CD14-positive monocyte (primary cell): ENCODE results near the gene BICD1. TPM values are rescaled to one million over a fixed set of nuclear protein-coding genes. Genes with fewer than 3 reads are reported as not detected.

Experiments used
- DNase-seq, 3 donors: peaks; one replicate each; pipeline ENCODE4 v3.0.0-alpha.2; 2011 to 2022
- H2AFZ ChIP-seq: 2 replicates; pipeline ENCODE4 v1.6.0; 2012; ENCODE audit warnings: mild to moderate bottlenecking, low read depth, low read length, inconsistent platforms; ENCODE audit not compliant: insufficient read depth, poor library complexity, severe bottlenecking
- H3K27ac ChIP-seq, 2 donors: 1 replicate in 1 of 2; 2 replicates in 1 of 2; pipeline ENCODE4 v1.5.1; 2012 to 2013; ENCODE audit warnings: low read length in 2 of 2, control low read depth in 1 of 2, inconsistent platforms in 1 of 2, low read depth in 1 of 2, mild to moderate bottlenecking in 1 of 2
- H3K27me3 ChIP-seq, 2 donors: one replicate each; pipeline versions ENCODE4 v1.6.0 to v1.6.1; 2011 to 2013; ENCODE audit warnings: low read length in 2 of 2; ENCODE audit not compliant: control insufficient read depth in 2 of 2, insufficient read depth in 2 of 2
- H3K36me3 ChIP-seq, 2 donors: replicated peaks in 1 of 2; 1 replicate in 1 of 2; 2 replicates in 1 of 2; pipeline versions ENCODE4 v1.5.1 to v1.6.1; 2012 to 2013; ENCODE audit warnings: low read length in 2 of 2, control low read depth in 1 of 2, inconsistent platforms in 1 of 2, mild to moderate bottlenecking in 1 of 2; ENCODE audit not compliant: insufficient read depth in 2 of 2, control insufficient read depth in 1 of 2
- H3K4me1 ChIP-seq, 2 donors: 1 replicate in 1 of 2; 2 replicates in 1 of 2; pipeline versions ENCODE4 v1.5.1 to v1.6.1; 2012 to 2013; ENCODE audit warnings: low read length in 2 of 2, control low read depth in 1 of 2, inconsistent platforms in 1 of 2, mild to moderate bottlenecking in 1 of 2, moderate library complexity in 1 of 2; ENCODE audit not compliant: insufficient read depth in 2 of 2, control insufficient read depth in 1 of 2
- H3K4me2 ChIP-seq: replicated peaks from 2 replicates; pipeline ENCODE3; 2012; ENCODE audit warnings: low read length, moderate library complexity, mild to moderate bottlenecking; ENCODE audit not compliant: poor library complexity, severe bottlenecking; ENCODE audit errors: extremely low read depth
- H3K4me3 ChIP-seq, 3 experiments: fragments of 200-600 bp in 1 of 3; sonication (generic) in 1 of 3; replicated peaks in 1 of 3; 1 replicate in 2 of 3; 2 replicates in 1 of 3; pipeline ENCODE4 v1.5.1; 2011 to 2013; ENCODE audit warnings: low read length in 3 of 3, mild to moderate bottlenecking in 3 of 3, control low read depth in 2 of 3, low read depth in 2 of 3, inconsistent platforms in 1 of 3, moderate library complexity in 1 of 3
- H3K79me2 ChIP-seq: 2 replicates; pipeline ENCODE4 v1.6.0; 2012; ENCODE audit warnings: mild to moderate bottlenecking, control low read depth, inconsistent platforms, low read length, moderate library complexity; ENCODE audit not compliant: insufficient read depth
- H3K9ac ChIP-seq: 2 replicates; pipeline ENCODE4 v1.6.0; 2017; ENCODE audit warnings: low read length, mild to moderate bottlenecking; ENCODE audit not compliant: insufficient read depth, poor library complexity, severe bottlenecking
- H3K9me3 ChIP-seq, 2 donors: replicated peaks in 1 of 2; 1 replicate in 1 of 2; 2 replicates in 1 of 2; pipeline versions ENCODE4 v1.5.1 to v1.6.1; 2012 to 2013; ENCODE audit warnings: low read length in 2 of 2, control low read depth in 1 of 2; ENCODE audit not compliant: control insufficient read depth in 1 of 2, insufficient read depth in 1 of 2
- H4K20me1 ChIP-seq: 2 replicates; pipeline ENCODE4 v1.6.0; 2012; ENCODE audit warnings: mild to moderate bottlenecking, low read length, control low read depth, moderate library complexity; ENCODE audit not compliant: insufficient read depth
- H3K27ac Mint-ChIP-seq, 7 donors: one replicate each; pipeline ENCODE4 v1.8.0; 2020; ENCODE audit warnings: mild to moderate bottlenecking in 7 of 7, mixed read lengths in 7 of 7, moderate library complexity in 6 of 7, inconsistent platforms in 2 of 7
- H3K27me3 Mint-ChIP-seq, 3 donors: one replicate each; pipeline ENCODE4 v1.8.0; 2021 to 2022; ENCODE audit warnings: low read depth in 3 of 3, mild to moderate bottlenecking in 3 of 3, mixed read lengths in 3 of 3, moderate library complexity in 3 of 3, inconsistent platforms in 1 of 3
- H3K36me3 Mint-ChIP-seq, 2 donors: one replicate each; pipeline ENCODE4 v1.8.0; 2020; ENCODE audit warnings: mixed read lengths in 2 of 2, inconsistent platforms in 1 of 2, mild to moderate bottlenecking in 1 of 2
- H3K4me1 Mint-ChIP-seq: one replicate; pipeline ENCODE4 v1.8.0; 2020; ENCODE audit warnings: mild to moderate bottlenecking, mixed read lengths
- H3K4me3 Mint-ChIP-seq, 2 donors: one replicate each; pipeline ENCODE4 v1.8.0; 2020; ENCODE audit warnings: mild to moderate bottlenecking in 2 of 2, mixed read lengths in 2 of 2, moderate library complexity in 1 of 2
- H3K9me3 Mint-ChIP-seq, 7 donors: one replicate each; pipeline ENCODE4 v1.8.0; 2020 to 2022; ENCODE audit warnings: mixed read lengths in 7 of 7, mild to moderate bottlenecking in 6 of 7, moderate library complexity in 6 of 7, inconsistent platforms in 2 of 7
- CTCF ChIP-seq: fragments of 200-600 bp; IDR thresholded peaks from one replicate; pipeline ENCODE4 v1.8.0; 2022; ENCODE audit warnings: antibody characterized with exemption, mild to moderate bottlenecking
- WGBS: methylation state at CpG from one replicate; pipeline ENCODE4 v1.1.5; 2013; ENCODE audit warnings: missing lambda C conversion rate; ENCODE audit not compliant: insufficient coverage; 5-methylcytosine and 5-hydroxymethylcytosine counted together
- intact Hi-C, 2 donors: fragments of 100-400 bp; cut with micrococcal nuclease; formaldehyde crosslinking; loops; one replicate each; pipeline versions ENCODE4 v1.15.0 to v1.15.1; 2023
- polyA plus RNA-seq, 3 donors: library from polyadenylated mRNA; depleted of rRNA in 1 of 3; unstranded in 2 of 3; stranded (reverse) in 1 of 3; fragments of 300-500 nt in 2 of 3; fragments of >200 nt in 1 of 3; fragmentation: Illumina TruSeq in 2 of 3; gene quantifications; 1 replicate in 2 of 3; 2 replicates in 1 of 3; pipeline ENCODE4 v1.2.3, GENCODE V29; 2012 to 2021

The BICD1 gene
- polyA plus RNA-seq, 3 donors = 0.55 to 2.1 (median 1.6) TPM

GRCh38 chr12:32390572-32391219 lies 284.0 kb downstream of the BICD1 start:
- H3K27ac Mint-ChIP-seq = peak overlapping the region in 1 of 7 donors; percentile 45
- H3K27me3 Mint-ChIP-seq = peaks cover 0 to 18% (median 7%) of the 10 kb centered on the region in 3 donors
- H3K4me3 Mint-ChIP-seq = peak overlapping the region; percentile 76 to 89
- no peaks in the 10 kb centered on the region for H3K36me3 Mint-ChIP-seq
- peak overlapping the region; percentile 91 for H2AFZ ChIP-seq
- intact Hi-C loops = no loop called here
- H3K4me1 ChIP-seq = peaks cover 4 to 15% of the 10 kb centered on the region in 2 donors
- no peak for TF ChIP-seq CTCF
- peak overlapping the region; percentile 68 for H3K4me2 ChIP-seq
- peaks cover 0 to 8% of the 10 kb centered on the region in 2 donors for H3K9me3 ChIP-seq
- H3K4me3 ChIP-seq = peak overlapping the region in 2 of 3 experiments; percentile 21 to 71
- DNase-seq = peak in 1 of 3 donors; percentile 19
- H3K9ac ChIP-seq = peak overlapping the region; percentile 59
- H3K79me2 ChIP-seq = no peaks in the 10 kb centered on the region
- peaks cover 5 to 14% (median 10%) of the 10 kb centered on the region in 7 donors for H3K9me3 Mint-ChIP-seq
- H3K27me3 ChIP-seq = no peaks in the 10 kb centered on the region
- 20% methylated on average over 38 of the region's 47 CpGs for WGBS
- no peaks in the 10 kb centered on the region for H3K36me3 ChIP-seq
- H4K20me1 ChIP-seq = no peaks in the 10 kb centered on the region
- no peak overlapping the region for H3K27ac ChIP-seq
- H3K4me1 Mint-ChIP-seq = peaks cover 14% of the 10 kb centered on the region

GRCh38 chr12:32395026-32395425 lies 288.4 kb downstream of the BICD1 start:
- Histone ChIP-seq H3K4me1 (peaks cover 14 to 28% of the 10 kb centered on the region in 2 donors), H3K36me3 (no peaks in the 10 kb centered on the region), H3K27me3 (peaks cover 0 to 12% of the 10 kb centered on the region in 2 donors), H3K79me2 (no peaks in the 10 kb centered on the region), H3K9ac (no peak overlapping the region), H2AFZ (no peak overlapping the region), H3K4me2 (no peak overlapping the region), H3K27ac (no peak overlapping the region), H3K4me3 (no peak overlapping the region), H4K20me1 (no peaks in the 10 kb centered on the region), H3K9me3 (peaks cover 0 to 6% of the 10 kb centered on the region in 2 donors)
- Mint-ChIP-seq H3K27me3 (peaks cover 4 to 24% (median 23%) of the 10 kb centered on the region in 3 donors), H3K27ac (no peak overlapping the region), H3K36me3 (peaks cover 0 to 3% of the 10 kb centered on the region in 2 donors), H3K4me1 (peaks cover 14% of the 10 kb centered on the region), H3K9me3 (peaks cover 0 to 11% (median 7%) of the 10 kb centered on the region in 7 donors), H3K4me3 (no peak overlapping the region)
- no peak for TF ChIP-seq CTCF
- DNase-seq = no peak
- intact Hi-C loops = no loop called here
